Panc1 (cell line): ENCODE data around the gene IZUMO1.

Source experiments
- CTCF ChIP-seq: fragments of 450-650 bp; IDR thresholded peaks from 2 replicates; pipeline ENCODE4 v1.5.1; 2017; ENCODE audit warnings: mild to moderate bottlenecking
- POLR2AphosphoS5 ChIP-seq: IDR thresholded peaks from 2 replicates; pipeline ENCODE4 v1.6.1; 2012; ENCODE audit warnings: mild to moderate bottlenecking, low read depth, low read length, moderate library complexity

GRCh38 chr19:48738557-48739403 lies 7.9 kb downstream of the IZUMO1 start:
- TF ChIP-seq CTCF (no peak; the same call in 1 of the 2 replicates), POLR2AphosphoS5 (no peak)
